ENCODE data around the gene CEPT1.
A peak's percentile ranks its signal among the peaks of the same experiment; 100 is the strongest.
"Not testable (repeated sequence)": the region's sequence is repeated elsewhere in the genome, so short reads cannot be mapped to it uniquely, and the experiment has no call there.

The CEPT1 gene

GRCh38 chr1:111139956-111140679 lies at the start of gene CEPT1, which contains the start of gene DRAM2:
Gene CEPT1 (plus strand): TSS chr1:111140223. CDS start chr1:111147715, 7,492 bp downstream.
Gene DRAM2 (minus strand): TSS chr1:111140093. CDS start chr1:111131554, 8,539 bp downstream.
- Histone ChIP-seq H3K27me3 (ENCODE audit: insufficient read depth, low read length) (no peaks in the 10 kb centered on the region), H2AFZ (ENCODE audit: low read length, unreplicated experiment) (peak within 1 kb of the TSS; percentile 89), H3K36me3 (ENCODE audit: insufficient read depth, low read length) (peaks cover 15% of the 10 kb centered on the region), H3K27ac (ENCODE audit: low read depth, low read length) (peak within 1 kb of the TSS; percentile 57), H3K4me1 (ENCODE audit: control insufficient read depth, insufficient read depth, low read length, unreplicated experiment) (peaks cover 15% of the 10 kb centered on the region), H3K4me3 (ENCODE audit: low read depth, low read length) (peak within 1 kb of the TSS; percentile 94), H3K79me2 (ENCODE audit: control insufficient read depth, insufficient read depth, low read length, unreplicated experiment) (peaks cover 67% of the 10 kb centered on the region)

DNA sequence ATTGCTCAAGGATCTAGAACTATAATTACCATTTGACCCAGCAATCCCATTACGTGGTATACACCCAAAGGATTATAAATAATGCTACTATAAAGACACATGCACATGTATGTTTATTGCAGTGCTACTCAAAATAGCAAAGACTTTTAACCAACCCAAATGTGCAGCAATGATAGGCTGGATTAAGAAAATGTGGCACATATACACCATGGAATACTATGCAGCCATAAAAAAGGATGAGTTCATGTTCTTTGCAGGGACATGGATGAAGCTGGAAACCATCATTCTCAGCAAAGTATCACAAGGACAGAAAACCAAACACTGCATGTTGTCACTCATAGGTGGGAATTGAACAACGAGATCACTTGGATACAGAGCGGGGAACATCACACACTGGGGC lies 44.6 kb upstream of the CEPT1 start:
- not testable (repeated sequence) for H3K79me2 ChIP-seq (ENCODE audit: control insufficient read depth, insufficient read depth, low read length, unreplicated experiment); H2AFZ ChIP-seq (ENCODE audit: low read length, unreplicated experiment); H3K27me3 ChIP-seq (ENCODE audit: insufficient read depth, low read length); H3K36me3 ChIP-seq (ENCODE audit: insufficient read depth, low read length); H3K27ac ChIP-seq (ENCODE audit: low read depth, low read length); H3K4me3 ChIP-seq (ENCODE audit: low read depth, low read length); H3K4me1 ChIP-seq (ENCODE audit: control insufficient read depth, insufficient read depth, low read length, unreplicated experiment)

DNA sequence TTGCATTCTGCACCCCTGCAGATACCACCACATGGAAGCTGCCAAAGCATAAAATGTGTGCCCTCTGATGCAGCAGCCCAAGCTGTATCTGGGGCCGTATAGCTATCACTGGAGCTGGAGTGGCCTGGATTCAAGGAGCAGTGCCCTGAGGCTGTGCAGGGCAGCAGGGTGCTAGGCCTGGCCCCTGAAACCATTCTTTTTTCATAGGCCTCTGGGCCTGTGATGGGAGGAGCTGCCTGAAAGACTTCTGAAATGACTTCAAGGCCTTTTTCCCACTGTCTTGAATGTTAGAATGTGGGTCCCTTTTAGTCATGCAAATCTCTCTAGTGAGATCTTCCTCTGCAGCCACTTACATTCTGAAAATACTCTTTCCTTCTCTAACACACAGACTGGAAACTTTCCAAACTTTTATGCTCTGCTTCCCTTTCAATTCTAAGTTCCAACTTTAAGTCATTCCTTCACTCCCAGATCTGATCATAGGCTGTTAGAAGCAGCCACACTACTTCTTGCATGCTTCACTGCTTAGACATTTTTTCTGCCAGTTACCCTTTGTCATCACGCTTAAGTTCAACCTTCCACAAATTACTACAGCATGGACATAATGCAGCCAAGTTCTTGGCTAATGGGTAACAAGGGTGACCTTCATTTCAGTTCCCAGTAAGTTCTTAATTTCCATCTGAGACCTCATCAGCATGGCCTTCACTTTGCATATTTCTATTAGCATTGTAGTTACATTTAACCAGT lies 42.5 kb upstream of the CEPT1 start:
- no peak overlapping the region for H3K27ac ChIP-seq (ENCODE audit: low read depth, low read length)
- H3K79me2 ChIP-seq (ENCODE audit: control insufficient read depth, insufficient read depth, low read length, unreplicated experiment) = no peaks in the 10 kb centered on the region
- H3K4me1 ChIP-seq (ENCODE audit: control insufficient read depth, insufficient read depth, low read length, unreplicated experiment) = no peaks in the 10 kb centered on the region
- no peak overlapping the region for H2AFZ ChIP-seq (ENCODE audit: low read length, unreplicated experiment)
- H3K36me3 ChIP-seq (ENCODE audit: insufficient read depth, low read length) = no peaks in the 10 kb centered on the region
- H3K27me3 ChIP-seq (ENCODE audit: insufficient read depth, low read length) = no peaks in the 10 kb centered on the region
- H3K4me3 ChIP-seq (ENCODE audit: low read depth, low read length) = no peak overlapping the region

DNA sequence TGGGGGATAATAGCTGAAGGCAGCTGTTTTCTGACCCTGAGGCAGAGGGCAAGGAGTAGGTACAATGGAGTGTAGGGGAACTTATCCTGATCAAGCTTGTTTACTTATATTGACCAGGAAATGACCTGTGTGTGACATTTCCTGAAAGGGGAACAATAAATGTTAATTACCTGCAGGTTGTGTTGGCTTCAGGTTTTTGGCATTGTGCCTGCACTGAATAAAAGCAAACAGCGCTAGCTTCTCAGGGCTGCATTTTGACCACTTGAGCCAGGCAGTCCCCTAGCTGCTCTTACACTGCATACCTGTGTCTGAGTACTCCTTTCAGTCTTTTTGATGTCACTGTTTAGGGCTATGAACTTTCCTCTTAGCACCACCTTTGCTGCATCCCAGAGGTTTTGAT lies 40.7 kb upstream of the CEPT1 start:
- Histone ChIP-seq H3K36me3 (ENCODE audit: insufficient read depth, low read length) (no peaks in the 10 kb centered on the region), H3K79me2 (ENCODE audit: control insufficient read depth, insufficient read depth, low read length, unreplicated experiment) (no peaks in the 10 kb centered on the region), H2AFZ (ENCODE audit: low read length, unreplicated experiment) (no peak overlapping the region), H3K27ac (ENCODE audit: low read depth, low read length) (no peak overlapping the region), H3K4me1 (ENCODE audit: control insufficient read depth, insufficient read depth, low read length, unreplicated experiment) (no peaks in the 10 kb centered on the region), H3K4me3 (ENCODE audit: low read depth, low read length) (no peak overlapping the region), H3K27me3 (ENCODE audit: insufficient read depth, low read length) (no peaks in the 10 kb centered on the region)

DNA sequence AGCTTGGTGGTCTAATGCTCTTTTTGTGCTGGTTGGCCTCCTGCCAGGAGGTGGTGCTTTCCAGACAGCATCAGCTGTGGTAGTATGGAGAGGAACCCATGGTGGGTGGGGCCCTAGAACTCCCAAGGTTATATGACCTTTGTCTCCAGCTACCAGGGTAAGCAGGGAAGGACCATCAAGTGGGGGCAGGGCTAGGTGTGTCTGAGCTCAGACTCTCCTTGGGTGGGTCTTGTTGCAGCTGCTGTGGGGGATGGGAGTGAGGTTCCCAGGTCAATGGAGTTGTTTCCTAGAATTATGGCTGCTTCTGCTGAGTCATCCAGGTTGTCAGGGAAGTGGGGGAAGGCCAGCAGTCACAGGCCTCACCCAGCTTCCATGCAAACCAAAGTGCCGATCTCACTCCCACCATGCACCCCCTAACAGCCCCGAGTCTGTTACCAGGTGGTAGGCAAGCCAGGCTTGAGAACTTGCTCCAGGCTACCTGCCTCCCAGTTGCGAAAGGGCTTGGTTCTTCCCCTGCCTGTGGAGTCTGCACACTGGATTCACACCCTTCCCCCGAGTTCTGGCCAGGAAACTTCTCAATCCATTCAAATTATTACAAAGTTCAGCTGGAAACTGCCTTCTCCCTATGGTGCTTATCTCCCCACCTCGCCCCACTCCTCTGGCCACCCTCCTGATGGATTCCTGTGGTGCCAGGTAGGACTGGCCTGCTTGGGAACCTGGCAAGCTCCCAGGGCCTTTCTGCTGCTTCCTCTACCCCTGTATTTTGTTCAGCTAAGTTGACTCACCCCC lies 38.0 kb upstream of the CEPT1 start:
- H2AFZ ChIP-seq (ENCODE audit: low read length, unreplicated experiment) = no peak overlapping the region
- H3K27me3 ChIP-seq (ENCODE audit: insufficient read depth, low read length) = no peaks in the 10 kb centered on the region
- H3K36me3 ChIP-seq (ENCODE audit: insufficient read depth, low read length) = no peaks in the 10 kb centered on the region
- no peak overlapping the region for H3K4me3 ChIP-seq (ENCODE audit: low read depth, low read length)
- no peaks in the 10 kb centered on the region for H3K4me1 ChIP-seq (ENCODE audit: control insufficient read depth, insufficient read depth, low read length, unreplicated experiment)
- no peak overlapping the region for H3K27ac ChIP-seq (ENCODE audit: low read depth, low read length)
- no peaks in the 10 kb centered on the region for H3K79me2 ChIP-seq (ENCODE audit: control insufficient read depth, insufficient read depth, low read length, unreplicated experiment)

GRCh38 chr1:111104981-111105380 lies 35.0 kb upstream of the CEPT1 start:
- Histone ChIP-seq H3K27ac (ENCODE audit: low read depth, low read length) (no peak overlapping the region), H3K4me3 (ENCODE audit: low read depth, low read length) (no peak overlapping the region), H2AFZ (ENCODE audit: low read length, unreplicated experiment) (no peak overlapping the region), H3K4me1 (ENCODE audit: control insufficient read depth, insufficient read depth, low read length, unreplicated experiment) (no peaks in the 10 kb centered on the region), H3K79me2 (ENCODE audit: control insufficient read depth, insufficient read depth, low read length, unreplicated experiment) (no peaks in the 10 kb centered on the region), H3K27me3 (ENCODE audit: insufficient read depth, low read length) (no peaks in the 10 kb centered on the region), H3K36me3 (ENCODE audit: insufficient read depth, low read length) (no peaks in the 10 kb centered on the region)

GRCh38 chr1:111110197-111110899 lies 29.7 kb upstream of the CEPT1 start:
- no peak overlapping the region for H3K27ac ChIP-seq (ENCODE audit: low read depth, low read length)
- no peaks in the 10 kb centered on the region for H3K27me3 ChIP-seq (ENCODE audit: insufficient read depth, low read length)
- no peaks in the 10 kb centered on the region for H3K79me2 ChIP-seq (ENCODE audit: control insufficient read depth, insufficient read depth, low read length, unreplicated experiment)
- no peaks in the 10 kb centered on the region for H3K36me3 ChIP-seq (ENCODE audit: insufficient read depth, low read length)
- no peak overlapping the region for H3K4me3 ChIP-seq (ENCODE audit: low read depth, low read length)
- no peaks in the 10 kb centered on the region for H3K4me1 ChIP-seq (ENCODE audit: control insufficient read depth, insufficient read depth, low read length, unreplicated experiment)
- H2AFZ ChIP-seq (ENCODE audit: low read length, unreplicated experiment) = no peak overlapping the region

GRCh38 chr1:111116496-111116895 lies 23.5 kb upstream of the CEPT1 start:
- Histone ChIP-seq H3K4me3 (ENCODE audit: low read depth, low read length) (no peak overlapping the region), H3K79me2 (ENCODE audit: control insufficient read depth, insufficient read depth, low read length, unreplicated experiment) (no peaks in the 10 kb centered on the region), H3K4me1 (ENCODE audit: control insufficient read depth, insufficient read depth, low read length, unreplicated experiment) (no peaks in the 10 kb centered on the region), H2AFZ (ENCODE audit: low read length, unreplicated experiment) (no peak overlapping the region), H3K27me3 (ENCODE audit: insufficient read depth, low read length) (no peaks in the 10 kb centered on the region), H3K36me3 (ENCODE audit: insufficient read depth, low read length) (peaks cover 34% of the 10 kb centered on the region), H3K27ac (ENCODE audit: low read depth, low read length) (no peak overlapping the region)

GRCh38 chr1:111126354-111126753 lies 13.7 kb upstream of the CEPT1 start:
- no peak overlapping the region for H2AFZ ChIP-seq (ENCODE audit: low read length, unreplicated experiment)
- H3K4me3 ChIP-seq (ENCODE audit: low read depth, low read length) = no peak overlapping the region
- H3K27me3 ChIP-seq (ENCODE audit: insufficient read depth, low read length) = no peaks in the 10 kb centered on the region
- no peak overlapping the region for H3K27ac ChIP-seq (ENCODE audit: low read depth, low read length)
- no peaks in the 10 kb centered on the region for H3K4me1 ChIP-seq (ENCODE audit: control insufficient read depth, insufficient read depth, low read length, unreplicated experiment)
- peaks cover 2% of the 10 kb centered on the region for H3K79me2 ChIP-seq (ENCODE audit: control insufficient read depth, insufficient read depth, low read length, unreplicated experiment)
- H3K36me3 ChIP-seq (ENCODE audit: insufficient read depth, low read length) = peaks cover 39% of the 10 kb centered on the region

DNA sequence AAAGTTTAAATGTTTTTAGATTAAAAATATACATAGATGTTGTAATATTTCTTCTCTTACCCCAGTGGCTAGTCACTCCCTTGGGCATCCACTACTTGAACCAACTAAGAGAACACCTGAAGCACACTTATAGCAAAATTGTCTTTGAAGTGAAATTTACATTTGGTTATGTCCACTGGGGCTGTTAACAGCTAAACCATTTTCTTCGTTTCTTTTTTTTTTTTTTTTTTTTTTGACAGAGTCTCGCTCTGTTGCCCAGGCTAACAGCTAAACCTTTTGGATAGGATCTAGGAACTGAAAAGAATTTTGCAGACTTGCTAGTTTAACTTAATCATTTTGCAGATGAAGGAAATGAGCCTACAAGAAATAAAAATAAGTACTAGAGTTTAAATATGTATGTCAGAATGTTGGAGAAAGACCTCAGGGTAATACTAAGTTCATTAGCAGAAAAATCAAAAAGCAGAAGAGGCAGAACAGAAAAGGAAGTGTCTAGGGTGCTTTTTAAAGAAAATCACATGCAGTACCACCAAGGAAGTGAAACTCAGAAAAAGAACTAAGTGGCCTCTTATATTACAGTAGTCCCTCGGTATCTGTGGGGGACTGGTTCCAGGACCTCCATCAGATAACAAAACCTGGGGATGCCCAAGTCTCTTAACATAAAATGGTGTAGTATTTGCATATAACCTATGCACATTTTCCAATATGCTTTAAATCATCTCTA lies 11.9 kb upstream of the CEPT1 start:
- no peak overlapping the region for H3K4me3 ChIP-seq (ENCODE audit: low read depth, low read length)
- H2AFZ ChIP-seq (ENCODE audit: low read length, unreplicated experiment) = no peak overlapping the region
- no peaks in the 10 kb centered on the region for H3K27me3 ChIP-seq (ENCODE audit: insufficient read depth, low read length)
- no peak overlapping the region for H3K27ac ChIP-seq (ENCODE audit: low read depth, low read length)
- H3K4me1 ChIP-seq (ENCODE audit: control insufficient read depth, insufficient read depth, low read length, unreplicated experiment) = no peaks in the 10 kb centered on the region
- peaks cover 43% of the 10 kb centered on the region for H3K36me3 ChIP-seq (ENCODE audit: insufficient read depth, low read length)
- H3K79me2 ChIP-seq (ENCODE audit: control insufficient read depth, insufficient read depth, low read length, unreplicated experiment) = peaks cover 2% of the 10 kb centered on the region

Measured in ACC112 (cell line).